Body of pancreas (tissue), 4 donors: ENCODE results near the gene EPSTI1. TPM values are rescaled to one million over a fixed set of nuclear protein-coding genes. Genes with fewer than 3 reads are reported as not detected.
"Not testable (repeated sequence)": the region's sequence is repeated elsewhere in the genome, so short reads cannot be mapped to it uniquely, and the experiment has no call there.

Source experiments
- ATAC-seq: fragments of 150-250 bp; one replicate; pipeline ENCODE4 v1.9.1; 2016
- DNase-seq, 4 donors: peaks; one replicate each; pipeline ENCODE4 v3.0.0-alpha.2; 2019
- H3K27ac ChIP-seq, 4 donors: fragments of 200-600 bp; sonication (generic); 1 replicate in 3 of 4; 2 replicates in 1 of 4; pipeline versions ENCODE4 v1.5.1 to v1.6.1; 2016 to 2019; ENCODE audit warnings: mild to moderate bottlenecking in 1 of 4, mixed read lengths in 1 of 4, moderate library complexity in 1 of 4
- H3K27me3 ChIP-seq, 2 donors: fragments of 200-600 bp; sonication (generic); one replicate each; pipeline ENCODE4 v1.6.0; 2016; ENCODE audit warnings: mild to moderate bottlenecking in 1 of 2
- H3K36me3 ChIP-seq, 2 donors: fragments of 200-600 bp; sonication (generic); replicated peaks in 1 of 2; 2 replicates each; pipeline ENCODE4 v1.5.1; 2016; ENCODE audit warnings: low read depth in 2 of 2; ENCODE audit not compliant: insufficient read depth in 1 of 2
- H3K4me1 ChIP-seq: fragments of 200-600 bp; sonication (generic); one replicate; pipeline ENCODE4 v1.6.0; 2016
- H3K4me3 ChIP-seq, 2 donors: fragments of 200-600 bp; sonication (generic); 1 replicate in 1 of 2; 2 replicates in 1 of 2; pipeline ENCODE4 v1.5.1; 2016 to 2019
- H3K9me3 ChIP-seq, 3 donors: fragments of 200-600 bp; sonication (generic); 1 replicate in 2 of 3; 2 replicates in 1 of 3; pipeline ENCODE4 v1.5.1; 2016
- POLR2A ChIP-seq, 3 donors: fragments of 450-650 bp; IDR thresholded peaks; one replicate each; pipeline ENCODE4 v1.6.1; 2016; ENCODE audit warnings: antibody characterized with exemption in 3 of 3, mild to moderate bottlenecking in 2 of 3
- WGBS, 2 donors: methylation state at CpG; one replicate each; pipeline ENCODE4 v1.1.5; 2017; 5-methylcytosine and 5-hydroxymethylcytosine counted together
- intact Hi-C: fragments of 100-400 bp; cut with DNase I; formaldehyde crosslinking; loops from one replicate; pipeline ENCODE4 v1.15.1; 2023
- total RNA-seq, 2 donors: library from RNA; depleted of rRNA; stranded (reverse); fragments of >200 nt; gene quantifications; one replicate each; pipeline ENCODE4 v1.1.0, GENCODE V29; 2016
- TF ChIP-seq, protein P1 (sequence below), 7 experiments: fragments of 450-650 bp in 4 of 7; fragments of 200-600 bp in 3 of 7; sonication (generic) in 3 of 7; IDR thresholded peaks; one replicate each; pipeline ENCODE4 v1.5.1; 2016 to 2019; ENCODE audit warnings: antibody characterized with exemption in 7 of 7

EPSTI1 gene
- total RNA-seq, 2 donors from 2014 or later, result 1.6 to 6.6 TPM

DNA sequence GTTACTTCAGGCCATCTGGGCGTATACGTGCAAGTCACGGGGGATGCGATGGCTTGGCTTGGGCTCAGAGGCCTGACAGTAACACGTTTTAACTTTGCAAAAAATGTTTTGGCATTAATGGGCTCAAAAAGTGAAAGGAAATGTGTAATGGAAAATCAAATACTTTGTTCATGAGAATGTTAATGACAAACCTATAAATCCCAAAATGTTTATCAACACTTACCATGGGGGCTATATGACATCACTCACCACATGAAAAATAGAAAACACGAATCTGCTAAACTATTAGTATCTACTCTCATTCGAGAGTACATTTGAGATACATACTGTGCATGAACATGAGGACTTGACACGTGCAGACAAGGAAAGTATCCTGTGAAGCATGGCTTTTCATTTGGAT is 119.0 kb downstream of the EPSTI1 start:
- no peaks in the 10 kb centered on the region for H3K4me1 ChIP-seq
- intact Hi-C loops, result no loop called here
- WGBS, 2 donors, result 78 to 83% methylated on average over 8 of the region's 8 CpGs
- H3K9me3 ChIP-seq, result no peaks in the 10 kb centered on the region
- H3K4me3 ChIP-seq, result no peak overlapping the region
- H3K27ac ChIP-seq, result no peak overlapping the region
- H3K36me3 ChIP-seq, result no peaks in the 10 kb centered on the region
- H3K27me3 ChIP-seq, result no peaks in the 10 kb centered on the region
- TF ChIP-seq, protein P1, sequence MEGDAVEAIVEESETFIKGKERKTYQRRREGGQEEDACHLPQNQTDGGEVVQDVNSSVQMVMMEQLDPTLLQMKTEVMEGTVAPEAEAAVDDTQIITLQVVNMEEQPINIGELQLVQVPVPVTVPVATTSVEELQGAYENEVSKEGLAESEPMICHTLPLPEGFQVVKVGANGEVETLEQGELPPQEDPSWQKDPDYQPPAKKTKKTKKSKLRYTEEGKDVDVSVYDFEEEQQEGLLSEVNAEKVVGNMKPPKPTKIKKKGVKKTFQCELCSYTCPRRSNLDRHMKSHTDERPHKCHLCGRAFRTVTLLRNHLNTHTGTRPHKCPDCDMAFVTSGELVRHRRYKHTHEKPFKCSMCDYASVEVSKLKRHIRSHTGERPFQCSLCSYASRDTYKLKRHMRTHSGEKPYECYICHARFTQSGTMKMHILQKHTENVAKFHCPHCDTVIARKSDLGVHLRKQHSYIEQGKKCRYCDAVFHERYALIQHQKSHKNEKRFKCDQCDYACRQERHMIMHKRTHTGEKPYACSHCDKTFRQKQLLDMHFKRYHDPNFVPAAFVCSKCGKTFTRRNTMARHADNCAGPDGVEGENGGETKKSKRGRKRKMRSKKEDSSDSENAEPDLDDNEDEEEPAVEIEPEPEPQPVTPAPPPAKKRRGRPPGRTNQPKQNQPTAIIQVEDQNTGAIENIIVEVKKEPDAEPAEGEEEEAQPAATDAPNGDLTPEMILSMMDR (IDR thresholded peaks at IDR 0.05), result no peak
- TF ChIP-seq POLR2A (IDR thresholded peaks at IDR 0.05), result no peak
- no peak for ATAC-seq
- no peak for DNase-seq

DNA sequence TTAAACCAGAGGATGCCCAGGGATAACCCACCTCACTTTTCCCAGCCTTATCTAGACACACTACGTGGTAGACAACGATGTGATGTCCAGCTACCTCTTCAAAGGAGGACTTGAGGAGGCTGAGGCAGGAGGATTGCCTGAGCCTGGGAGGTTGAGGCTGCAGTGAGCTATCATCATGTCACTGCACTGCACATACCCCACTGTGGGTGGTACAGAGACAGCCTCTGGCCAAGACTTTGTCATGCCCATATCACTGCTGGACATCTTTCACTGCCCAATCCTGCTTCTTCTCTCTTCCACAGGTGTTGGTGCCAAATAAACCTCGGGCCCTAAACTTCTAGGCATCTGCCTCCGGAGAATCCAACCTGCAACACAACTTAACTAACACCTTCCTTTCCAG is 124.8 kb downstream of the EPSTI1 start:
- intact Hi-C loops, result no loop called here
- Histone ChIP-seq H3K9me3 (no peaks in the 10 kb centered on the region), H3K4me3 (no peak overlapping the region), H3K27me3 (no peaks in the 10 kb centered on the region), H3K27ac (no peak overlapping the region), H3K4me1 (no peaks in the 10 kb centered on the region), H3K36me3 (no peaks in the 10 kb centered on the region)
- TF ChIP-seq POLR2A (IDR thresholded peaks at IDR 0.05), result no peak
- TF ChIP-seq, protein P1 (IDR thresholded peaks at IDR 0.05), result no peak
- ATAC-seq (no peak), DNase-seq (no peak)
- 72 to 81% methylated on average over 4 of the region's 4 CpGs for WGBS, 2 donors

DNA sequence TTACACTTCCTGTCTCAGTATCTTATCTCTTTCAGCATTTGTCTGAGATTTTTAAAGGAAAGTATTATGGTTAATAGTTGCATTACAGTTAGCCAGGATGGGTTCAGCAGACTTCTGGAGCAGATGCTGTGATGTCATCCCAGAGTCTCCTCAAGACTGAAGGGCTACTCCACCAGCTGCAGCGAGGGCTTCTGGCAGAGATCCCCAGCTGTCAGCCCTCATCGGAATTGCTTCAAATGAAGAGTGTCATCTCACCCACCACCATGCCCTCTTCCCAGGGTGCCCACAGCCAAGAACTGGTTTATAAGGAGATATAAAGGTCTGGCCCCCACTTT is 126.3 kb downstream of the EPSTI1 start:
- DNase-seq (no peak), ATAC-seq (no peak)
- WGBS, 2 donors, result 77 to 83% methylated on average over 1 to 2 of the region's 2 CpGs
- H3K27me3 ChIP-seq, result no peaks in the 10 kb centered on the region
- no peaks in the 10 kb centered on the region for H3K36me3 ChIP-seq
- intact Hi-C loops, result no loop called here
- no peaks in the 10 kb centered on the region for H3K9me3 ChIP-seq
- TF ChIP-seq, protein P1 (IDR thresholded peaks at IDR 0.05), result no peak
- TF ChIP-seq POLR2A (IDR thresholded peaks at IDR 0.05), result no peak
- H3K4me1 ChIP-seq, result no peaks in the 10 kb centered on the region
- no peak overlapping the region for H3K4me3 ChIP-seq
- H3K27ac ChIP-seq, result no peak overlapping the region

DNA sequence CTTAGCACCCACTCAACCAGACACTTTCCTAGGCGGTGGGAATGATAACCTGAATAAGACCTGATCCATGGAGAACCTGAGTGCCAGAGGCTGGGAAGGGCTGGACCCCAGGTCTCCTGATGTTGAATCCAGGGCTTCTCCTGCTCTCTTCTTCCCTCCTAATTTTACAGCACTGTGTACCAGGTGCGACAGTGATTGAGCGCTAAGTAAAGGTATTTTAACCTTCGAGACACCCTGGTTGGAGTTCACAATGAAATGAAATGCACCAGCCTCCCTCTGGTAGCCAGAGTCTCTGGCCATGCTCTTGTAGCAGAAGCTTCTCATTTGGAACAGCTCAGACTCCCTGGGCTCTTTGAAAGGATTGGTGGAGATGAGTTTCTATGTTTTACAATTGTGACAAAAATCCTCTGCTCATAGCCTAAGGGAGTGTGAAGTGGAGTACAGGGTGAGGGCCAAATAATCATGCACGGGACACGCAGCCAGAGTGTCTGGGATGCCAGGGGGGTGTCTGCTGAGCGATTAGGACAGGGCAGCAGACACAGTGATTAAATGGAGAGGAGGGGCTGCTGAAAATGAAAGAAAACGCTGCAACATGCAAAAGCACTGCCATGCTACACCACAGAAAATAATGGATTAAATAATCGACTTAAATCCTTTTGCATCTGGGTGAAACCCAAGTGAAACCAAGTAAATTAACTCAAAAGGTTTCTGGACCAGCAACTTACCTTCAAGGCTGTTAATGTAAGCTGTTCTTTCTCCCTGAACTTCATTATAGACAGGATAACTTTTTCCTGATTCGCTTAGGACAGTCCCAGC is 126.9 kb downstream of the EPSTI1 start:
- H3K4me1 ChIP-seq, result no peaks in the 10 kb centered on the region
- no peak overlapping the region for H3K27ac ChIP-seq
- ATAC-seq (no peak), DNase-seq (no peak)
- TF ChIP-seq, protein P1 (IDR thresholded peaks at IDR 0.05), result no peak
- TF ChIP-seq POLR2A (IDR thresholded peaks at IDR 0.05), result no peak
- H3K4me3 ChIP-seq, result no peak overlapping the region
- intact Hi-C loops, result no loop called here
- H3K9me3 ChIP-seq, result no peaks in the 10 kb centered on the region
- no peaks in the 10 kb centered on the region for H3K27me3 ChIP-seq
- 45 to 51% methylated on average over 10 of the region's 10 CpGs for WGBS, 2 donors
- no peaks in the 10 kb centered on the region for H3K36me3 ChIP-seq

DNA sequence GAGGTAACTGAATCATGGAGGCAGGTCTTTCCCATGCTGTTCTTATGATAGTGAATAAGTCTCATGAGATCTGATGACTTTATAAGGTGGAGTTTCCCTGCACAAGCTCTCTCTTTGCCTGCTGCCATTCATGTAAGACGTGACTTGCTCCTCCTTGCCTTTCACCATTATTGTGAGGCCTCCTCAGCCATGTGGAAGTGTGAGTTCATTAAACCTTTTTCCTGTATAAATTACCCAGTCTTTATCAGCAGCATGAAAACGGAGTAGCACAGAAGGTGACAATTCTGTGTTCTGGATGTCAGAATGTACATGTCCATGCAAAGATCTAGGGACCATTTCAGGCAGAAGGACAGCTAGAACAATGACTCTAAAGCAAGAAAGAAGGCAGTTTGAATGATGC is 129.7 kb downstream of the EPSTI1 start:
- H3K27ac ChIP-seq, H3K36me3 ChIP-seq, ATAC-seq, DNase-seq, H3K9me3 ChIP-seq, H3K27me3 ChIP-seq, intact Hi-C loops, H3K4me1 ChIP-seq, H3K4me3 ChIP-seq: not testable (repeated sequence)
- 58 to 63% methylated on average over 2 of the region's 2 CpGs for whole genome bisulfite sequencing, 2 donors
